K562 (cell line): Measurements from ENCODE around the gene DUSP16. TPM values are rescaled to one million over a fixed set of nuclear protein-coding genes. Genes with fewer than 3 reads are reported as not detected.

Experiments used
- ATAC-seq: fragments of 200-7000 bp; cut with Tn5 transposase; 3 replicates; pipeline ENCODE4 v1.9.1; 2020; ENCODE audit warnings: moderate library complexity
- BruUV-seq: library from RNA; stranded (reverse); fragments of 400-500 nt; replicated peaks from 2 replicates; lab custom pipeline; 2021; lab: Mats Ljungman, UMichigan
- CTCF ChIA-PET: fragments of 300-600 bp; formaldehyde crosslinking; extraction: SDS; loops from one replicate; lab custom pipeline; 2021; ENCODE audit warnings: low intra/inter-chr PET ratio; lab: Yijun Ruan, JAX
- POLR2A ChIA-PET: fragments of 300-600, 350-650 bp; sonication (Branson Sonifier 250); formaldehyde crosslinking; extraction: SDS; loops from one replicate; lab custom pipeline; 2021; ENCODE audit warnings: antibody characterized with exemption, inconsistent platforms; lab: Yijun Ruan, JAX
- DNase-seq, 4 experiments: peaks; one replicate each; pipeline versions ENCODE4 v3.0.0 to v3.0.0-alpha.2; 2011 to 2018; ENCODE audit warnings: low spot score in 3 of 4, mixed read lengths in 3 of 4; ENCODE audit errors: extremely low read depth in 1 of 4
- FAIRE-seq: peaks from 2 replicates; lab custom pipeline; 2011; peaks lifted over from hg19 to GRCh38; lab: Jason Lieb, UNC
- H2AFZ ChIP-seq: 2 replicates; pipeline ENCODE4 v1.6.0; 2011; ENCODE audit warnings: low read depth, low read length, control low read depth, inconsistent platforms
- H3K27ac ChIP-seq: fragments of 200-600 bp; 3 replicates; pipeline ENCODE4 v1.8.0; 2011; ENCODE audit warnings: low read depth, mild to moderate bottlenecking, control low read depth, inconsistent platforms, low read length, moderate library complexity, mixed read lengths; ENCODE audit errors: extremely low read depth
- H3K27me3 ChIP-seq, 2 experiments: fragments of 300-600 bp in 1 of 2; 2 replicates in 1 of 2; 3 replicates in 1 of 2; pipeline versions ENCODE4 v1.6.0 to v1.8.0; 2011; ENCODE audit warnings: inconsistent platforms in 2 of 2, low read length in 2 of 2, mild to moderate bottlenecking in 1 of 2, mixed read lengths in 1 of 2, moderate library complexity in 1 of 2; ENCODE audit not compliant: control insufficient read depth in 2 of 2, insufficient read depth in 2 of 2
- H3K36me3 ChIP-seq: fragments of 300-600 bp; 3 replicates; pipeline ENCODE4 v1.8.0; 2011; ENCODE audit warnings: mild to moderate bottlenecking, low read length, inconsistent platforms; ENCODE audit not compliant: control insufficient read depth, insufficient read depth
- H3K4me1 ChIP-seq, 2 experiments: fragments of 200-600 bp in 1 of 2; replicated peaks in 1 of 2; 2 replicates in 1 of 2; 3 replicates in 1 of 2; pipeline versions ENCODE4 v1.5.1 to v1.8.0; 2011; ENCODE audit warnings: inconsistent platforms in 2 of 2, low read length in 2 of 2, mild to moderate bottlenecking in 1 of 2, mixed read lengths in 1 of 2, moderate library complexity in 1 of 2; ENCODE audit not compliant: control insufficient read depth in 2 of 2, insufficient read depth in 2 of 2
- H3K4me2 ChIP-seq: 2 replicates; pipeline ENCODE4 v1.6.1; 2011; ENCODE audit warnings: low read length, control low read depth, inconsistent platforms, mixed read lengths; ENCODE audit not compliant: insufficient read depth
- H3K4me3 ChIP-seq: fragments of 200-600 bp; sonication (generic), shearing (Covaris generic); 2 replicates; pipeline ENCODE4 v1.5.1; 2016; ENCODE audit warnings: control low read depth, inconsistent platforms
- H3K79me2 ChIP-seq: fragments of 200-600 bp; 3 replicates; pipeline ENCODE4 v1.8.0; 2011; ENCODE audit warnings: low read length, inconsistent platforms; ENCODE audit not compliant: control insufficient read depth, insufficient read depth
- H3K9ac ChIP-seq, 2 experiments: 2 replicates each; pipeline versions ENCODE4 v1.6.0 to v1.6.1; 2011; ENCODE audit warnings: low read depth in 2 of 2, low read length in 2 of 2, control low read depth in 1 of 2, inconsistent platforms in 1 of 2, mild to moderate bottlenecking in 1 of 2, mixed read lengths in 1 of 2; ENCODE audit not compliant: insufficient read depth in 1 of 2
- H3K9me1 ChIP-seq: one replicate; pipeline ENCODE4 v1.6.0; 2011; ENCODE audit warnings: inconsistent platforms, mild to moderate bottlenecking, low read length, moderate library complexity; ENCODE audit not compliant: control insufficient read depth, insufficient read depth
- H3K9me3 ChIP-seq: replicated peaks from 2 replicates; pipeline ENCODE4 v1.5.1; 2011; ENCODE audit warnings: low read depth, low read length, inconsistent platforms; ENCODE audit not compliant: control insufficient read depth, insufficient read depth
- H4K20me1 ChIP-seq: replicated peaks from 2 replicates; pipeline ENCODE4 v1.6.1; 2011; ENCODE audit warnings: low read length, inconsistent platforms, mixed read lengths; ENCODE audit not compliant: control insufficient read depth, insufficient read depth
- ARID3A ChIP-seq: IDR thresholded peaks from 2 replicates; pipeline ENCODE4 v1.6.1; 2012; ENCODE audit warnings: low read depth, low read length, improper control_type of control experiment, borderline replicate concordance
- CEBPB ChIP-seq: fragments of 450-650 bp; IDR thresholded peaks from 2 replicates; pipeline ENCODE4 v1.6.1; 2016; ENCODE audit warnings: missing genetic modification characterization, missing compliant biosample characterization
- CEBPG ChIP-seq, 3 experiments: fragments of 200-800 bp in 1 of 3; sonication (Bioruptor generic) in 1 of 3; sonication (generic) in 1 of 3; formaldehyde crosslinking in 1 of 3; IDR thresholded peaks in 2 of 3; conservative IDR thresholded peaks in 1 of 3; 2 replicates each; pipeline versions ENCODE4 v1.6.1 to v1.8.0; 2016 to 2022; ENCODE audit warnings: missing compliant biosample characterization in 2 of 3, missing genetic modification characterization in 2 of 3, mild to moderate bottlenecking in 1 of 3, missing genetic modification reagents in 1 of 3
- CREB3L1 ChIP-seq: fragments of 450-650 bp; IDR thresholded peaks from 2 replicates; pipeline ENCODE4 v1.6.1; 2014; ENCODE audit warnings: low read depth, mild to moderate bottlenecking, moderate library complexity, borderline replicate concordance
- WGBS: fragments of 100-300 bp; shearing (Covaris generic); methylation state at CpG from one replicate; pipeline ENCODE4 v1.1.6; 2016; ENCODE audit warnings: low coverage, mixed read lengths; ENCODE audit not compliant: insufficient coverage; ENCODE audit errors: missing lambda C conversion rate; 5-methylcytosine and 5-hydroxymethylcytosine counted together
- in situ Hi-C: fragments of 300-500 bp; cut with MboI; formaldehyde crosslinking; loops from 4 replicates; pipeline ENCODE4 v1.15.0; 2018; ENCODE audit warnings: inconsistent platforms, mixed read lengths
- intact Hi-C: fragments of 100-400 bp; cut with micrococcal nuclease; formaldehyde crosslinking; loops from 2 replicates; pipeline ENCODE4 v1.14.2; 2022
- polyA plus RNA-seq, 8 experiments: library from polyadenylated mRNA; depleted of rRNA in 4 of 8; stranded (reverse) in 5 of 8; unstranded in 3 of 8; fragments of >200 nt; fragmentation: Nextera tagmentation in 2 of 8; fragmentation: Illumina TruSeq in 1 of 8; extraction: Ambion mirVana in 2 of 8; extraction: Trizol in 1 of 8; gene quantifications; 2 replicates each; pipeline versions ENCODE4 v1.2.1 to v1.2.3, GENCODE V29; 2011 to 2014; ENCODE audit warnings: inconsistent platforms in 1 of 8, missing spikeins in 1 of 8
- total RNA-seq, 7 experiments: library from RNA; depleted of rRNA in 6 of 7; stranded (reverse); fragments of >200 nt in 6 of 7; fragmentation: Illumina TruSeq in 2 of 7; extraction: Trizol in 2 of 7; gene quantifications; 2 replicates each; pipeline versions ENCODE4 v1.2.1 to v1.2.3, GENCODE V29; 2011 to 2021; ENCODE audit warnings: low replicate concordance in 1 of 7

Gene DUSP16
- total and polyA plus RNA-seq, 9 of the 15 experiments (the other 6 are each of a cell fraction or from before 2014, with no cell fraction given): 0.70 to 12.3 (median 5.7) TPM

GRCh38 chr12:12499909-12500604 lies 62.6 kb downstream of the DUSP16 start:
- no peaks in the 10 kb centered on the region for H3K36me3 ChIP-seq
- in situ Hi-C loops: no loop called here
- H3K9ac ChIP-seq: no peak overlapping the region
- H3K79me2 ChIP-seq: peaks cover 2% of the 10 kb centered on the region; the same call in 2 of the 3 replicates
- TF ChIP-seq ARID3A: no peak
- no peak for TF ChIP-seq CREB3L1
- TF ChIP-seq CEBPG (CRISPR knock-in tag; IDR thresholded peaks at IDR 0.05): no peak
- peak in 1 of 2 experiments; percentile 18; a peak in 1 of 4 replicates for TF ChIP-seq CEBPG (tag; conservative IDR thresholded peaks at IDR 0.05 in 1 of 2, IDR thresholded peaks at IDR 0.05 in 1 of 2)
- peak; percentile 55 for TF ChIP-seq CEBPB (tag)
- no peak overlapping the region for H2AFZ ChIP-seq
- ChIA-PET POLR2A (interaction anchor here (1.2 kb wide), 1 partner anchor 14 kb away, joined by 4 read pairs; no protein-coding TSS in a partner anchor), CTCF (no interaction called here)
- intact Hi-C loops: loop anchor here (10.0 kb wide), 1 partner anchor 115 kb away; no protein-coding TSS in a partner anchor
- ATAC-seq: no peak
- no peak overlapping the region for H3K4me3 ChIP-seq
- no peak overlapping the region for H3K27ac ChIP-seq
- no peaks in the 10 kb centered on the region for H3K9me1 ChIP-seq
- no peak for DNase-seq
- no peak overlapping the region for H3K4me2 ChIP-seq
- no peaks in the 10 kb centered on the region for H3K27me3 ChIP-seq
- WGBS: 85% methylated on average over 4 of the region's 5 CpGs
- H3K4me1 ChIP-seq: peaks cover 0 to 2% of the 10 kb centered on the region in 2 experiments; a peak in 3 of 5 replicates
- no TSS peak for BruUV-seq
- H3K9me3 ChIP-seq: no peaks in the 10 kb centered on the region
- no peaks in the 10 kb centered on the region; the same call in 1 of the 2 replicates for H4K20me1 ChIP-seq
- no peak for FAIRE-seq
